Adrenal gland (tissue), 12 donors: Measurements from ENCODE around the gene SPOCK1. TPM values are rescaled to one million over a fixed set of nuclear protein-coding genes. Genes with fewer than 3 reads are reported as not detected.

ENCODE experiments used
- DNase-seq, 7 donors: peaks; one replicate each; pipeline ENCODE4 v3.0.0-alpha.2; 2019 to 2020
- H3K27ac ChIP-seq, 5 donors: fragments of 200-600 bp; sonication (generic) in 4 of 5; 1 replicate in 3 of 5; 2 replicates in 2 of 5; pipeline versions ENCODE4 v1.5.1 to v1.8.0; 2016 to 2020; ENCODE audit warnings: mild to moderate bottlenecking in 1 of 5
- H3K27me3 ChIP-seq: fragments of 200-600 bp; 2 replicates; pipeline ENCODE4 v1.8.0; 2021
- H3K36me3 ChIP-seq, 2 donors: fragments of 200-600 bp; replicated peaks in 1 of 2; 1 replicate in 1 of 2; 2 replicates in 1 of 2; pipeline versions ENCODE4 v1.5.1 to v1.8.0; 2018 to 2022
- H3K4me1 ChIP-seq, 2 donors: fragments of 200-600 bp; replicated peaks in 1 of 2; 1 replicate in 1 of 2; 2 replicates in 1 of 2; pipeline versions ENCODE4 v1.5.1 to v1.8.0; 2018 to 2021
- H3K4me3 ChIP-seq, 4 donors: fragments of 200-600 bp; sonication (generic) in 3 of 4; one replicate each; pipeline ENCODE4 v1.5.1; 2016 to 2018
- H3K9me3 ChIP-seq, 3 donors: fragments of 200-600 bp; sonication (generic) in 1 of 3; replicated peaks in 1 of 3; 1 replicate in 2 of 3; 2 replicates in 1 of 3; pipeline versions ENCODE4 v1.5.1 to v1.8.0; 2016 to 2021
- POLR2A ChIP-seq, 2 donors: fragments of 450-650 bp; IDR thresholded peaks; one replicate each; pipeline ENCODE4 v1.6.1; 2017; ENCODE audit warnings: antibody characterized with exemption in 2 of 2, mild to moderate bottlenecking in 2 of 2, moderate library complexity in 1 of 2
- WGBS, 4 donors: extraction: QIAGEN DNeasy Blood & Tissue Kit in 2 of 4; methylation state at CpG; one replicate each; pipeline versions ENCODE4 v1.1.5 to v1.1.7; 2013 to 2017; 5-methylcytosine and 5-hydroxymethylcytosine counted together
- intact Hi-C, 2 donors: fragments of 100-400 bp; cut with DNase I; formaldehyde crosslinking; loops; one replicate each; pipeline versions ENCODE4 v1.14.1 to v1.15.0; 2022 to 2023
- polyA plus RNA-seq, 3 donors: library from polyadenylated mRNA; stranded (reverse); fragments of 200-250 nt in 2 of 3; fragments of 350-450 nt in 1 of 3; fragmentation: Illumina TruSeq in 1 of 3; extraction: RNeasy Lipid Tissue Mini Kit (QIAGEN cat#74804) in 1 of 3; gene quantifications; one replicate each; pipeline ENCODE4 v1.2.3, GENCODE V29; 2013 to 2014
- total RNA-seq, 9 donors: library from RNA; depleted of rRNA in 4 of 9; stranded (reverse); fragments of >200 nt in 4 of 9; fragments of 120-200 nt in 1 of 9; fragmentation: NEBNext Ultra II Directional in 1 of 9; extraction: Animal tissue kit (Norgen Biotek cat#: 25700) in 1 of 9; gene quantifications; one replicate each; pipeline versions ENCODE4 v1.1.0 to v1.2.4, GENCODE V29; 2013 to 2023
- TF ChIP-seq, protein P1 (sequence below), 6 experiments: fragments of 450-650 bp in 4 of 6; fragments of 200-600 bp in 2 of 6; sonication (generic) in 1 of 6; IDR thresholded peaks; 1 replicate in 5 of 6; 2 replicates in 1 of 6; pipeline versions ENCODE4 v1.5.1 to v1.8.0; 2016 to 2021; ENCODE audit warnings: antibody characterized with exemption in 6 of 6, mild to moderate bottlenecking in 2 of 6, moderate library complexity in 1 of 6
- donor health status: healthy with polysubstance abuse.
- donor health status: Bipolar disorder and iron deficiency.
- donor health status: DM: yes; HTN: yes; CAD: no.
- donor health status: DM: no; HTN: no; CAD: no.
- donor health status: DM: no; HTN: no; CAD: no.
- donor health status: DM: yes; HTN: yes; CAD: no.

Gene SPOCK1
- total and polyA plus RNA-seq, 12 donors = 5.4 to 102 (median 55.6) TPM

DNA sequence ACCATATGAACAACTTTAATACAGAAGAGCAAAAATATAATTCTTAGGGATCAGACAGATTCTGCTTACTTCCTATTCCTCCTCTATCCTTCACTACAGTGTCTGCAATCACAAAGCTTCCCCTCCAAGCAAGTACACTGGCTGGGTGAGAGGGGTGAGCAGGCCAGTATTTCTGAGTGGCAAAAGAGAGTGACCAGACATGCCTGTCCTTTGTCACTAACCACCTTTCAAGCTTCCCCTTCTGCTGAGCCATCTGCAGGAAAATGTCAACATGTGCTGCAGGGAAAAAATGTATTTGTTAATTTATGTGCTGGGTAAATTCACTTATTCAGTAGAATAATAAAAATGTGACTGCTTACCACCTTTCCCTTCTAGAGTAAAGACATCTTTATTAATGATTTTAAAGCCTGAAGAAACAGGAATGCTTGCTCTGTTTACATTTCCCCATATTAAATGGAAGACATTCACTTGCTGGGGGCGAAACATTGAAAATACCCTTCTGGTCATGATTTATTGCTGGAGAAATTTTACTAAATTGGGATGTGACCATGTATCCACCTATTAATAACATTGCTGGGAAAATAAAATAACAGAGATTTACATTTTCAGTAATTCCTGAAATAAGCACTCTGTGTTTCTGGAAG, 84.9 kb downstream of the SPOCK1 start:
- Histone ChIP-seq H3K4me1 (no peaks in the 10 kb centered on the region), H3K9me3 (peaks cover 0 to 8% (median 0%) of the 10 kb centered on the region in 3 donors), H3K27me3 (no peaks in the 10 kb centered on the region), H3K4me3 (no peak overlapping the region), H3K36me3 (no peaks in the 10 kb centered on the region), H3K27ac (no peak overlapping the region)
- TF ChIP-seq POLR2A (IDR thresholded peaks at IDR 0.05) = no peak
- DNase-seq = no peak
- intact Hi-C loops = no loop called here
- 48 to 80% (median 74%) methylated on average over 1 of the region's 1 CpG for WGBS, 4 donors

DNA sequence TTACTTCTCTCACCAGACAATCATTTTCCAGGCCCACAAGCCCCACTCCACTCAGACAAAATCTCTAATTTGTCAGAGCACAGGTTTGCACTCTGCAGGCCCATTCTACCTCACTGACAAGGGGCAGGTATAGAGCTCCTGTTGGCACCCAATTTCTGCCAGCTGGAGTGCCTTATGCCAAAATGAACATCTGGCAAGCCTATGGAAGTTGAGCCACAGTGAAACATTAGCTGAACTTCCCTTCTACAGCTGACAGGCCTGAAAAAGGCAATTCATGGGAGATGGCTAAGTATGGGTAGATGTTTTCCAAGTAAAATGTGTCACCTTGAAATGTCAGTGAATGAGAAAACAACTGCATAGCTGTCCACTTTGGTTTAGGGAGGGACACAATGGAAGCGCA, 87.0 kb downstream of the SPOCK1 start:
- Histone ChIP-seq H3K27ac (no peak overlapping the region), H3K4me1 (no peaks in the 10 kb centered on the region), H3K27me3 (no peaks in the 10 kb centered on the region), H3K4me3 (no peak overlapping the region), H3K9me3 (peaks cover 0 to 8% (median 0%) of the 10 kb centered on the region in 3 donors), H3K36me3 (no peaks in the 10 kb centered on the region)
- TF ChIP-seq POLR2A (IDR thresholded peaks at IDR 0.05) = no peak
- intact Hi-C loops = no loop called here
- DNase-seq = no peak
- WGBS, 4 donors = 92 to 100% (median 98%) methylated on average over 1 of the region's 1 CpG

DNA sequence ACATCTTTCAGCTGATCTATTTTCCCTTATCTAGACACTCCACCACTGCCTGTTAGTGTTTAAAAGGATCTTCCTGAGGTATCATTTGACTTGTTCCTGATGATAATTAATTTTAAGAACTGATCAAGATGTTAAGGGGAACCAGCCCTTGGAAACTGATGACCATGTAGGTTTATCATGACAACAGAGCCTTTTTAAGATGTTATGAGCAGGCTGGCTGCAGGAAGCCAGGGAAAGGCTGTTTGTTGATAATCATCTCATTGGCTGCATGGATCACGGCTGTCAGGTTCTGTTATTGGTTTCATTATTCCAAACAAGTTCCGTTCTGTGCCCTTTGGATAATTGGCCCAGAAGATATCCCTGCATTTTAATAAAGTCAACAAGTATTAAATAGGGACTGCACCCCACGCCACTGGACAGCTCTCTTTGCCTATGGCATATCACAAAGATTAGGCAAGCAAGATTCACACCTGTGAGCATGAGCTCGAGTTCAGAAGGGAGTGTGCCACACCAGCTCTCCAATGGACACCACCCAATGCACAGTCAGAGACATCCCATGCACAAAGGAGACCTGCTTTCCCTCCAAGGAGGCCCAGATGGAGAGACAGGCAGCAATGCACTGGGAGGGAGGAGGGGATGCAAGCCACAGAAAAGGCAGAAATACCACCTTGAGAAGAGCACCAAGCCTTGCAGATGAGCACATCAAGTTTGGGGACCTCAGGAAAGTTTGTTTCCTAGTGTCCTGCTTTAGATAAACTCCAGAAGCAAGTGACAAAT, 88.7 kb downstream of the SPOCK1 start:
- Histone ChIP-seq H3K27ac (no peak overlapping the region), H3K27me3 (no peaks in the 10 kb centered on the region), H3K4me3 (no peak overlapping the region), H3K36me3 (no peaks in the 10 kb centered on the region), H3K4me1 (no peaks in the 10 kb centered on the region), H3K9me3 (no peaks in the 10 kb centered on the region)
- intact Hi-C loops = no loop called here
- WGBS, 4 donors = 76 to 88% (median 83%) methylated on average over 4 of the region's 4 CpGs
- DNase-seq = no peak
- TF ChIP-seq, protein P1, sequence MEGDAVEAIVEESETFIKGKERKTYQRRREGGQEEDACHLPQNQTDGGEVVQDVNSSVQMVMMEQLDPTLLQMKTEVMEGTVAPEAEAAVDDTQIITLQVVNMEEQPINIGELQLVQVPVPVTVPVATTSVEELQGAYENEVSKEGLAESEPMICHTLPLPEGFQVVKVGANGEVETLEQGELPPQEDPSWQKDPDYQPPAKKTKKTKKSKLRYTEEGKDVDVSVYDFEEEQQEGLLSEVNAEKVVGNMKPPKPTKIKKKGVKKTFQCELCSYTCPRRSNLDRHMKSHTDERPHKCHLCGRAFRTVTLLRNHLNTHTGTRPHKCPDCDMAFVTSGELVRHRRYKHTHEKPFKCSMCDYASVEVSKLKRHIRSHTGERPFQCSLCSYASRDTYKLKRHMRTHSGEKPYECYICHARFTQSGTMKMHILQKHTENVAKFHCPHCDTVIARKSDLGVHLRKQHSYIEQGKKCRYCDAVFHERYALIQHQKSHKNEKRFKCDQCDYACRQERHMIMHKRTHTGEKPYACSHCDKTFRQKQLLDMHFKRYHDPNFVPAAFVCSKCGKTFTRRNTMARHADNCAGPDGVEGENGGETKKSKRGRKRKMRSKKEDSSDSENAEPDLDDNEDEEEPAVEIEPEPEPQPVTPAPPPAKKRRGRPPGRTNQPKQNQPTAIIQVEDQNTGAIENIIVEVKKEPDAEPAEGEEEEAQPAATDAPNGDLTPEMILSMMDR (IDR thresholded peaks at IDR 0.05) = no peak
- TF ChIP-seq POLR2A (IDR thresholded peaks at IDR 0.05) = no peak

DNA sequence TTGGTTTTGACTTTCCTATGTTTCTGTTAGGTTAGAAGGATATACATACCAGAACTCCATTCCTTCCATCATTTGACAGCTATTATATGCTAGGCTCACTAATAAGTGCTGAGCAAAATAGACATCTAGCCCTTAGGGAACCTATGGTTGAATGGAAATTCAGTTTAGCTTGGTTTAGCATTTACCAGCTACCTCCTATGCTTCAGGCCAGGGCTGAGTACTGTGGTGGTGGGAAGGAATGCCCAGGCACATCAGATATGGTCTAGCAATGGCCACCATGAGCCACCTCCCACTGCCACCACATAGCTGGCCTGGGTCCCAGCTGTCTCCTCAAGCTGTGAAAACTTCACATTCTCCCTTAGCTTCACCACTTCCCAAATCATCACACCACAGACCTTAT, 89.4 kb downstream of the SPOCK1 start:
- intact Hi-C loops = no loop called here
- TF ChIP-seq POLR2A (IDR thresholded peaks at IDR 0.05) = no peak
- TF ChIP-seq, protein P1 (IDR thresholded peaks at IDR 0.05) = no peak
- Histone ChIP-seq H3K27me3 (no peaks in the 10 kb centered on the region), H3K36me3 (no peaks in the 10 kb centered on the region), H3K9me3 (no peaks in the 10 kb centered on the region), H3K27ac (no peak overlapping the region), H3K4me3 (no peak overlapping the region), H3K4me1 (no peaks in the 10 kb centered on the region)
- no peak for DNase-seq

DNA sequence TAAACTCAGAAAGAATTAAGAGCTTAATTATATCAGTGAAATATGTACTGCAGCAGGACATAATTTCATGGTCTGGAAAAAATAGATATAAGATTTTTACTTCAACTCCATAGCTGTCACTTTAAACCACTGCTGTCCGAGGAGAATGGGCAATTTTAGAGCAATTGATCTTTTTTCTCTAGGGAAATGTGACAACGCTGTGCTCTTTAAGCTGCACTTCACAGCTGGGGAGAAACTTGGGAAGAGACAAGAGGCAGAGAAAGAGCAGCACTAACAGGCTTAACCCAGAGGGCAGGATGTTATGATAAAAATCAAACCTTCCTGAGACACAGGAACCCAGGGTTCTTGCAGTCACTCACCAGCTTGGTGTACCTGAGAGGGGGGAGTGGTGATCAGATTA, 92.0 kb downstream of the SPOCK1 start:
- no peak overlapping the region for H3K4me3 ChIP-seq
- intact Hi-C loops = no loop called here
- H3K27ac ChIP-seq = no peak overlapping the region
- no peak for DNase-seq
- no peaks in the 10 kb centered on the region for H3K9me3 ChIP-seq
- TF ChIP-seq, protein P1 (IDR thresholded peaks at IDR 0.05) = no peak
- no peak for TF ChIP-seq POLR2A (IDR thresholded peaks at IDR 0.05)
- no peaks in the 10 kb centered on the region for H3K27me3 ChIP-seq
- H3K4me1 ChIP-seq = no peaks in the 10 kb centered on the region
- WGBS, 4 donors = 41 to 58% (median 48%) methylated on average over 2 of the region's 2 CpGs
- no peaks in the 10 kb centered on the region for H3K36me3 ChIP-seq
